Esophagus mucosa (tissue), 1 donor: Measurements from ENCODE around the gene UHRF2. TPM values are rescaled to one million over a fixed set of nuclear protein-coding genes. Genes with fewer than 3 reads are reported as not detected.
"Not testable (repeated sequence)": the region's sequence is repeated elsewhere in the genome, so short reads cannot be mapped to it uniquely, and the experiment has no call there.

Experiments used
- ATAC-seq: fragments of 200-7000 bp; cut with Tn5 transposase; one replicate; pipeline ENCODE4 v1.9.1; 2020
- total RNA-seq: library from RNA; stranded (reverse); gene quantifications from one replicate; pipeline ENCODE4 v1.2.4, GENCODE V29; 2023
- donor health status: DM: yes; HTN: yes; CAD: no.

UHRF2 gene
- total RNA-seq, 1 donor from 2014 or later, result 19.6 TPM

GRCh38 chr9:6428940-6429889, 16.2 kb downstream of the UHRF2 start:
- ATAC-seq, result peak; percentile 55

- no peak for ATAC-seq
Measured at GRCh38 chr9:6431038-6431437, 18.0 kb downstream of the UHRF2 start.

DNA sequence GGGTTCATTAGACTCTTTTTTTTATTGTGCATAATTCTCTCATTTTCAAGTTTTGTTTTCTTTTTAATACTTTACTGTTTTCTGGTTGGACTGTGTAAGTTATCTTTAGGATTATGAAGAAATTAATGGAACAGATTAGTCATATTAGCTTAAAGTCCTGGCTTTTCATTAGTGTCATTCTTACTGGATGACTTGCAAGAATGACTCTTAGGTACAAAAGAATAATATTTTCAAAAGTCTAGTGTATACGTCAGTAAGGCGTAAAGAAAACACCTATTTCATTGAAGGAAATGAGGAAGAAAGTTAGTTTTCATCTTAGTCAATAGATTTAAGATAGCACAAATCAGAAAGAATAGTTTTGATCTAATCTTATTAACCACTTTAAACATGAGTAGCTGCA, 20.4 kb downstream of the UHRF2 start:
- peak; percentile 62 for ATAC-seq

- no peak for ATAC-seq
Measured at GRCh38 chr9:6439051-6439703, 26.2 kb downstream of the UHRF2 start.

DNA sequence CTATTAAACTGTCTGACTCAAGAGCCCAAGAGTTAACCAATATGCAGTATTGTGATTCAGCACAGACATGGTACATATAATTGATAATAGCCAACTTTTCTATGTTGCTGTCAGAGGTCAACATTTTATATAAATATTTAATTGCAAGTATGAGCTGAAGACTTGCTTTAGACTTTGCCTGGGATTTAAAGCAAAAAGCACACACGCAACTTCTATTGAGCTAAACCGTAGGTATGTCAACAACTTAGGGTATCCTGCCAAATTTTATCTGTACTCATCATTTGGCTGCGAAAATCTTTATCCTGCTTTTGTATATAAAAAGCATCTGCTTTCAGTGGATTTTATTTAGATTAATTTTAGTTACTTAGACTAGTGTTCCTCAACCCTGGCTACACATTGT, 27.4 kb downstream of the UHRF2 start:
- ATAC-seq, result no peak

GRCh38 chr9:6441269-6441668, 28.3 kb downstream of the UHRF2 start:
- ATAC-seq, result peak; percentile 74

- no peak for ATAC-seq
Measured at GRCh38 chr9:6443661-6444060, 30.7 kb downstream of the UHRF2 start.

DNA sequence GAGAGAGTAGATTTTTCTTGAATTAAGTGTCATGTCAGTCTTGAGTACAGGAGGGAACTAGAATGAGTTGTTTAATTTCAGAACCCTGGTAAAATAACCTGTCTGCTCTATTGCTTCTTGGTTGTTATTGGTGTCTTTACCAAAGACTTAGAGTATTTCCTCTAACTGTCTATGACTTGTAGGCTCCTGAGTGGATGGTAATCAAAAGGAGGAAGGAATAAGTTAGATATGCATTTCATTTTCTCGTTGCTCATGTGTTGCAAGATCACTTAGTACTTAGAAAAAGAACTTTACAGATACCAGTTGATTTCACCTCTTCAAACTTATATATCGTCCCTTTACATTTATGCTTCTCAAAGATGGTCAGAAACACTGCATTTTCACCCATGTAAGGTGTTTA, 31.1 kb downstream of the UHRF2 start:
- ATAC-seq, result no peak

GRCh38 chr9:6449086-6449485, 36.1 kb downstream of the UHRF2 start:
- ATAC-seq, result no peak

DNA sequence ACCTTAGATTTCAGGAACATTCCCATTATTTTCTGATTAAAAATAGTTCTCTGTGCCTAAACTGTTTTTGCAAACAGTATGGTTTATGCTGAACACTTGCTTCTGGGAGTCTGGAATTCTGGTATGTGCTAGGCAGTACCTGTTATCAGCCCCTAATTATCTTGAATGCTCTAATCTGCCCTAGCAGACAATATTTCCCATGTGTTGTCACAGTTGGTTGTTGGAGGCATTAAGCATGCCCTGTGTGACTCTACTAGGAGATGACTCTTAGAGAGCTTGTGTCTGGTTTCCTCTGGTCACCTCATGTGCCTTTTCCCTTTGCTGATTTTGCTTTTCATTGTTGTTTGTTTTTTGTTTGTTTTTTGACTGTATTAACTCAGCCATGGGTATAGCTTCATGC, 36.6 kb downstream of the UHRF2 start:
- no peak for ATAC-seq

DNA sequence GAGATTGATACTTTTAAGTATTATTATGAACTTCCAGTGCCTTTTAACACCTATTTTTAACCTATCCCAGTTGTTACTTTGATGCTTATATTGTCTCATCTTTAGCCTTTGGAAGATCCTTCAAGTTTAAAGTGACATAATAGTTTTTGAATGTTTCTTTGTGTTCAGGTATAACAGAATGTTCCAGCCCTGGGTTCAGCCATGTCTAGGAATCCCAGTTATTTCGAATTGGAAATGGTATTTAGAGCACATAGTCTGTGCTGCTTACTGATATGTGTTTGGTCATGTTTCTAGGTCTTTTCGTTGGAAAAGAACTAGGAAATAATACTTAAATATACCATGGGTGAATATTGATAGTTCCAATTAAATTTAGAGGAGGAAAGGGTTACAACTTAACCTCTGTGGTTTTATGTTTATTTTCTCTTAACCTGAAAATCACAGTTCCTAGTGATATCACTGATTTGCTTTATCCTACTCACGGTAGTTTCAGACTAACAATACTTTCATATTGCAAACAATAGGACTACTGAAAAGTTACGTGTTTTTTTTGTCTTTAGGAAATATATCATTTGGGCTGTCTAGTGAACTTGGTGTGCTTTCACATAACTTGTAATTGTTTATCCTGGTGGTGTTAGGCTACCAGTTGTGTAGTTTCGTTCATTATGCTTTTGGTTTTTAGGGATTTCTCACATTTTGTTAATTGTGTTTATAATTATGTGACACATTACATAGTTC, 37.8 kb downstream of the UHRF2 start:
- ATAC-seq, result no peak

DNA sequence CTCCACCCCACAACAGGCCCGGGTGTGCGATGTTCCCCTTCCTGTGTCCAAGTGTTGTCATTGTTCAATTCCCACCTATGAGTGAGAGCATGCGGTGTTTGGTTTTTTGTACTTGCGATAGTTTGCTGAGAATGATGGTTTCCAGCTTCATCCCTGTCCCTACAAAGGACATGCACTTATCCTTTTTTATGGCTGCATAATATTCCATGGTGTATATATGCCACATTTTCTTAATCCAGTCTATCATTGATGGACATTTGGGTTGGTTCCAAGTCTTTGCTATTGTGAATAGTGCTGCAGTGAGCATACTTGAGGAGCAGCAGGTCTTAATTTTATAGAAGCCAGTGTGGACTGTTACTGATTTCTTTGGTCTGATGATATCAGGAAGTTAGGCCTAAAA, 42.3 kb downstream of the UHRF2 start:
- not testable (repeated sequence) for ATAC-seq

GRCh38 chr9:6458704-6459103, 45.7 kb downstream of the UHRF2 start:
- ATAC-seq, result not testable (repeated sequence)

DNA sequence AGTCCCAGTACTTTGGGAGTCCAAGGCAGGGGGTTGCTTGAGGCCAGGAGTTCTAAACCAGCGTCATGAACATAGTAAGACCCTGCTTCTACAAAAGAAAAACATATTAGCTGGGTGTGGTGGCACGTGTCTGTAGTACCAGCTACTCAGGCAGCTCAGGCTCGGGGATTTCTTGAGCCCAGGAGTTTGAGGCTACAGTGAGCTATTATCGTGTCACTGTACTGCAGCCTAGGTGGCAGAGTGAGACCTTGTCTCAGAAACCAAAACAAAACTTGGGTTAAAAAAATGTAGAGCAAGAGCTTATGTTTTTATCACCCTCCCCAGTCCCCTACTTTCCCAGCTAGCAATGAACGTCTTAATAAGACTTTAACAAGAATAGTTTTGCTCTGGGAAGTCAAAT, 46.7 kb downstream of the UHRF2 start:
- no peak for ATAC-seq

GRCh38 chr9:6460189-6460768, 47.3 kb downstream of the UHRF2 start:
- no peak for ATAC-seq

DNA sequence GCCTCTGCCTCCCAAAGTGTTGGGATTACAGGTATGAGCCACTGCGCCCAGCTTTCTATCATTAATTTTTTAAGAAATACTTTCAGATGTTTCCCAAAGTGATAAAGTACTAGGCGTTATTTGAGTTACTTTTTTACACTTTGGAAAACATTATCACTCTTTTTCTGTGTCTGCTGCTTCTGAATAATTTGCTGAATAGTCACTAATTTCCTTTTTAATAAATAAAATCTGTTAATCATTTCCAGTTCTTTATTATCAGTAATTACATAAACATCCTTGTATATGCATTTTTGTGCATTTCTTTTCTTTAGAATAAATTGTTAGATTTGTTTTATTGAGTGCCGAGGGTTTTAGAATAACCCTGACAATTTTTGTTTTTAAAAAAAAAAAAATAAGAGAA, 48.6 kb downstream of the UHRF2 start:
- ATAC-seq, result no peak

- no peak for ATAC-seq
Measured at GRCh38 chr9:6467006-6467625, 54.1 kb downstream of the UHRF2 start.

DNA sequence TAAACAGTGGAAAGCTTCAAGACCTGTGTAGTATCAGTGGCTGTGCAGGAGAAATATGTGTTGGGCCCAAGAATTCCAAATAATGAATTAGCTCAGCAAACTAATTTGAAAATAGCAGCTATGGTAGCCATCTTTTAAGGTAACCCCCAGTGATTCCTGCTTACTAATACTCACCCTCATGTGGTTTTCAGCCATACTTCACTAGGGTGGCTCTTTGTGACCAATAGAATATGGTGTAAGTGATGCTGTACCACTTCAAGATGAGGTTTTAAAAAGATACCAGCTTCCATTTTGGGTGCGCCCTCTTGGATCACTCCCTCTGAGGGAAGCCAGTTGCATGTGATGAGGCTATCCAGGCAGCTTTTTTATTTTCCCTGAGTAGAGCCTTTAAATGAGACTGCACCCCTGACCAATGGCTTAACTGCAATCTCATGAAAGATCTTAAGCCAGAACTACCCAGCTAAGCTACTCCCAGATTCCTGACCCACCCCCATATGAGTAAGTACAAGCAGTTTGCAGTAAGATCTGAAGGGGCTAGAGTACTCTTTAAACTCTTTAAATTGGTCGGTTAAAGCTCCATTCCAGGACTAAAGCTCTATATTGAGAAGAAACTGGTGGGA, 58.3 kb downstream of the UHRF2 start:
- ATAC-seq, result peak; percentile 25

- no peak for ATAC-seq
Measured at GRCh38 chr9:6473151-6473550, 60.2 kb downstream of the UHRF2 start.

DNA sequence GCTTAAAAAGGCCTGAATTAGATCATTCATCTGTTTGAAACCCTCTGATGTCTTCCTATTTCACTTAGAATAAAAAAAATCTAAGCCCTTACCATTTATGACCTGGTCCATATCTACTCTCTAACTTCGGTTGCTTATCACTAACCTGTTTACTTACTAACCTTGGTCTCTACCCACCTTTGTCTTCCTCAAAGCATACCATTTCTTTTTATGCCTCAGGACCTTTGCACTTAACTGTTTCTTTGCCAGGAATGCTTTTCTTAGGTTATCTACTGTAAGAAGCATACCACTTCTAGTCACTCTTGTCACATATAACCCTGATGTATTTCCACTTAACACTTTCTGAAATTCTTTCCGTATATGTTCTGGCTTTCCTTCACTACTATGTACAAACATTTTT, 67.0 kb downstream of the UHRF2 start:
- ATAC-seq, result no peak

GRCh38 chr9:6484210-6484609, 71.2 kb downstream of the UHRF2 start:
- ATAC-seq, result no peak

DNA sequence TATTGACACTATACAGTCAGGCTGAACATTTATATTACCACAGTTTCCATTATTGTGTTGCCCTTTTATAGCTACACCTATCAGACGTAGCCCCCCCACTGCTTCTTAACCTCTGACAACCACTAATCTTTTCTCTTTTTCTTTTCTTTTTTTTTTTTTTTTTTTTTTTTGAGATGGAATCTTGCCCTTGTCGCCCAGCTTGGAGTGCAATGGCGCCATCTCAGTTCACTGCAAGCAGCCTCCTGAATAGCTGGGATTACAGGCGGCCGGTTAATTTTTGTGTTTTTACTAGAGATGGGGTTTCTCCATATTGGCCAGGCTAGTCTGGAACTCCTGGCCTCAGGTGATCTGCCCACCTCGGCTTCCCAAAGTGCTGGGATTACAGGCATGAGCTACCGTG, 75.4 kb downstream of the UHRF2 start:
- no peak for ATAC-seq
